PC-3 (cell line): ENCODE data around the gene PMS2. TPM values are rescaled to one million over a fixed set of nuclear protein-coding genes. Genes with fewer than 3 reads are reported as not detected.

Experiments used
- ATAC-seq: fragments of 200-7000 bp; cut with Tn5 transposase; 2 replicates; pipeline ENCODE4 v1.9.1; 2020; ENCODE audit warnings: mild to moderate bottlenecking, moderate library complexity
- BruUV-seq: library from RNA; stranded (reverse); fragments of 400-500 nt; replicated peaks from 2 replicates; lab custom pipeline; 2021; lab: Mats Ljungman, UMichigan
- CTCF ChIA-PET: fragments of 300-600 bp; sonication (Branson Sonifier 250); formaldehyde crosslinking; loops from one replicate; lab custom pipeline; 2022; ENCODE audit warnings: antibody characterized with exemption; lab: Charles Lee
- POLR2A ChIA-PET: fragments of 300-600 bp; sonication (Branson Sonifier 250); formaldehyde crosslinking; loops from one replicate; lab custom pipeline; 2022; ENCODE audit warnings: antibody characterized with exemption; ENCODE audit not compliant: unreplicated experiment; lab: Charles Lee
- DNase-seq: peaks from one replicate; pipeline ENCODE4 v3.0.0-alpha.2; 2015
- H2AFZ ChIP-seq: fragments of 300-600 bp; sonication (generic); 2 replicates; pipeline ENCODE4 v1.6.0; 2016; ENCODE audit warnings: antibody characterized with exemption, low read length
- H3F3A ChIP-seq: fragments of 300-600 bp; sonication (generic); one replicate; pipeline ENCODE4 v1.6.0; 2017; ENCODE audit warnings: antibody characterized with exemption, low read length, control low read depth, mild to moderate bottlenecking; ENCODE audit not compliant: unreplicated experiment
- H3K27ac ChIP-seq: fragments of 300-600 bp; sonication (generic); 2 replicates; pipeline ENCODE4 v1.5.1; 2016; ENCODE audit warnings: mild to moderate bottlenecking, low read length
- H3K27me3 ChIP-seq: fragments of 300-600 bp; sonication (generic); 2 replicates; pipeline ENCODE4 v1.6.1; 2016; ENCODE audit warnings: low read length, mixed read lengths
- H3K36me3 ChIP-seq: fragments of 300-600 bp; sonication (generic); 2 replicates; pipeline ENCODE4 v1.6.1; 2016; ENCODE audit warnings: low read depth, mixed run types, low read length, mixed read lengths
- H3K4me1 ChIP-seq: fragments of 300-600 bp; sonication (generic); 2 replicates; pipeline ENCODE4 v1.5.1; 2016; ENCODE audit warnings: low read length; ENCODE audit not compliant: insufficient read depth
- H3K4me2 ChIP-seq: fragments of 300-600 bp; sonication (generic); 2 replicates; pipeline ENCODE4 v1.6.0; 2016; ENCODE audit warnings: low read length
- H3K4me3 ChIP-seq: fragments of 300-600 bp; sonication (generic); 2 replicates; pipeline ENCODE4 v1.5.1; 2016; ENCODE audit warnings: mild to moderate bottlenecking, low read length, mixed read lengths
- H3K79me2 ChIP-seq: fragments of 300-600 bp; sonication (generic); 2 replicates; pipeline ENCODE4 v1.6.1; 2017; ENCODE audit warnings: low read length, mixed read lengths
- H3K9ac ChIP-seq: fragments of 300-600 bp; sonication (generic); 2 replicates; pipeline ENCODE4 v1.6.0; 2016; ENCODE audit warnings: mild to moderate bottlenecking, low read length
- H3K9me2 ChIP-seq: fragments of 300-600 bp; sonication (generic); replicated peaks from 2 replicates; pipeline ENCODE4 v1.6.1; 2016; ENCODE audit warnings: mixed run types, low read length, mixed read lengths
- H3K9me3 ChIP-seq: fragments of 300-600 bp; sonication (generic); 2 replicates; pipeline ENCODE4 v1.6.1; 2016; ENCODE audit warnings: low read length, mixed read lengths
- H4K20me1 ChIP-seq: fragments of 300-600 bp; sonication (generic); 2 replicates; pipeline ENCODE4 v1.6.1; 2016; ENCODE audit warnings: low read length, mixed read lengths
- CTCF ChIP-seq: fragments of 300-600 bp; sonication (generic); conservative IDR thresholded peaks from 2 replicates; pipeline ENCODE4 v1.5.1; 2017; ENCODE audit warnings: antibody characterized with exemption, low read depth, mild to moderate bottlenecking, low read length
- EZH2 ChIP-seq: fragments of 300-600 bp; sonication (generic); IDR thresholded peaks from one replicate; pipeline ENCODE4 v1.6.1; 2017; ENCODE audit warnings: antibody characterized with exemption, mild to moderate bottlenecking, low read length; ENCODE audit not compliant: unreplicated experiment
- EZH2phosphoT487 ChIP-seq: fragments of 300-600 bp; sonication (generic); IDR thresholded peaks from 2 replicates; pipeline ENCODE4 v1.6.1; 2018; ENCODE audit warnings: mild to moderate bottlenecking, antibody characterized with exemption, low read length, borderline replicate concordance
- intact Hi-C: fragments of 100-400 bp; cut with micrococcal nuclease; formaldehyde crosslinking; loops from 2 replicates; pipeline ENCODE4 v1.9.0; 2023
- total RNA-seq: library from RNA; depleted of rRNA; stranded (reverse); fragments of >200 nt; gene quantifications from 2 replicates; pipeline ENCODE4 v1.2.3, GENCODE V29; 2014

PMS2 gene
- total RNA-seq, 1 experiment from 2014 or later: 16.2 TPM

DNA sequence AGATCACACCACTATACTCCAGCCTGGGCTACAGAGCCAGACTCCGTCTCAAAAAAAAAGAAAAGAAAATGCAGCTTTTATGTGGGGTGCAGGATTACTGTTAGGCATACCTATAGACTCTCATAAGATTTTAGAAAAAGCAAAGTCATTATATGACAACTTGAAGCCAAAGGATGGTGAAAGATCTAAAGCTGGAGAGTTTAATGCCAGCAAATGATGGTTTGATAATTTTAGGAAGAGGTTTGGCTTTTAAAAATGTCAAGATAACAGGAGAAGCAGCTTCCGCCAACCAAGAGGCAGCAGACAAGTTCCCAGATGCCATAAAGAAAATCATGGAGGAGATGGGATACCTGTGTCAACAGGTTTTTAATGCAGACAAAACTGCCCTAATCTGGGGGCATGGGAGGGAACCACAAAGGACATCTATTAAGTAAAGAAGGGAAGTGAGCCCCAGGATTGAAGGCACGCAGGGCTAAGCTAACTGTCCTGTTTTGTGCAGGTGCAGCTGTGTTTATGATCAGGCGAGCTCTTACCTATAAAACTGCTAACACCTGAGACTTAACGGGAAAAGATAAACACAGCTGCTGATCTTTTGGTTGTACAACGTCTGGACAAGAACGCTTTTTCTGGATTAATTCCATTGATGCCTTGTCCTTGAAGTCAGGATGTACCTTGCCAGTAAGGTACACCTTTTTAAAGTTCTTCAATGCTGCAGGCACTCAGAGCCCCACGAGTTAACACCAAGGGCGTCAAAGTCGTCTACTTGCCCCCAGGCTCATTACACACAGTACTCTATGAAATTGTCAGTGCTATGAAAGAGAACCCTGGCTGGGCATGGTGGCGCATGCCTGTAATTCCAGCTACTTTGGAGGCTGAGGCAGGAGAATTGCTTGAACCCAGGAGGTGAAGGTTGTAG is 11.8 kb upstream of the PMS2 start:
- ChIA-PET CTCF (no interaction called here), POLR2A (no interaction called here)
- Histone ChIP-seq H3F3A (no peaks in the 10 kb centered on the region), H3K36me3 (peaks cover 63% of the 10 kb centered on the region), H2AFZ (no peak overlapping the region), H3K4me1 (peaks cover 4% of the 10 kb centered on the region), H3K27ac (no peak overlapping the region), H3K9ac (no peak overlapping the region), H3K4me3 (no peak overlapping the region), H3K9me2 (no peaks in the 10 kb centered on the region), H4K20me1 (no peaks in the 10 kb centered on the region), H3K9me3 (no peaks in the 10 kb centered on the region), H3K4me2 (no peak overlapping the region), H3K79me2 (no peaks in the 10 kb centered on the region), H3K27me3 (no peaks in the 10 kb centered on the region)
- BruUV-seq: no TSS peak
- DNase-seq (no peak), ATAC-seq (no peak)
- intact Hi-C loops: no loop called here
- TF ChIP-seq CTCF (no peak), EZH2 (no peak)

GRCh38 chr7:6016653-6016966 is 7.8 kb upstream of the PMS2 start:
- Histone ChIP-seq H3K36me3 (peaks cover 37% of the 10 kb centered on the region), H3K27ac (no peak overlapping the region), H3K9me2 (no peaks in the 10 kb centered on the region), H3K9me3 (no peaks in the 10 kb centered on the region), H3F3A (no peaks in the 10 kb centered on the region), H3K27me3 (no peaks in the 10 kb centered on the region), H4K20me1 (no peaks in the 10 kb centered on the region), H3K4me2 (no peak overlapping the region), H3K9ac (no peak overlapping the region), H3K79me2 (peaks cover 14% of the 10 kb centered on the region), H3K4me1 (peaks cover 4% of the 10 kb centered on the region), H3K4me3 (no peak overlapping the region), H2AFZ (no peak overlapping the region)
- no peak for DNase-seq
- TF ChIP-seq CTCF (no peak), EZH2phosphoT487 (no peak), EZH2 (no peak)
- BruUV-seq: no TSS peak
- intact Hi-C loops: no loop called here
- POLR2A ChIA-PET: no interaction called here
- ATAC-seq: no peak
- CTCF ChIA-PET: no interaction called here
